OCI-LY3 (cell line): ENCODE data around the gene ANTXR2.

Source experiments
- EZH2phosphoT487 ChIP-seq: fragments of 200-600 bp; shearing (Covaris generic); IDR thresholded peaks from 2 replicates; pipeline ENCODE4 v1.6.1; 2018; ENCODE audit warnings: antibody characterized with exemption, mixed run types, low read depth
- TF ChIP-seq, protein P1 (sequence below): fragments of 200-600, 300-600 bp; sonication (generic); IDR thresholded peaks from 2 replicates; pipeline ENCODE4 v1.5.1; 2014; ENCODE audit warnings: antibody characterized with exemption, low read length, low read depth

- TF ChIP-seq, protein P1, sequence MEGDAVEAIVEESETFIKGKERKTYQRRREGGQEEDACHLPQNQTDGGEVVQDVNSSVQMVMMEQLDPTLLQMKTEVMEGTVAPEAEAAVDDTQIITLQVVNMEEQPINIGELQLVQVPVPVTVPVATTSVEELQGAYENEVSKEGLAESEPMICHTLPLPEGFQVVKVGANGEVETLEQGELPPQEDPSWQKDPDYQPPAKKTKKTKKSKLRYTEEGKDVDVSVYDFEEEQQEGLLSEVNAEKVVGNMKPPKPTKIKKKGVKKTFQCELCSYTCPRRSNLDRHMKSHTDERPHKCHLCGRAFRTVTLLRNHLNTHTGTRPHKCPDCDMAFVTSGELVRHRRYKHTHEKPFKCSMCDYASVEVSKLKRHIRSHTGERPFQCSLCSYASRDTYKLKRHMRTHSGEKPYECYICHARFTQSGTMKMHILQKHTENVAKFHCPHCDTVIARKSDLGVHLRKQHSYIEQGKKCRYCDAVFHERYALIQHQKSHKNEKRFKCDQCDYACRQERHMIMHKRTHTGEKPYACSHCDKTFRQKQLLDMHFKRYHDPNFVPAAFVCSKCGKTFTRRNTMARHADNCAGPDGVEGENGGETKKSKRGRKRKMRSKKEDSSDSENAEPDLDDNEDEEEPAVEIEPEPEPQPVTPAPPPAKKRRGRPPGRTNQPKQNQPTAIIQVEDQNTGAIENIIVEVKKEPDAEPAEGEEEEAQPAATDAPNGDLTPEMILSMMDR = no peak
- TF ChIP-seq EZH2phosphoT487 = no peak
These were observed 18.2 kb upstream of the ANTXR2 start for GRCh38 chr4:80091184-80091583.
